ENCODE measurements around the gene AKR1B15.

DNA sequence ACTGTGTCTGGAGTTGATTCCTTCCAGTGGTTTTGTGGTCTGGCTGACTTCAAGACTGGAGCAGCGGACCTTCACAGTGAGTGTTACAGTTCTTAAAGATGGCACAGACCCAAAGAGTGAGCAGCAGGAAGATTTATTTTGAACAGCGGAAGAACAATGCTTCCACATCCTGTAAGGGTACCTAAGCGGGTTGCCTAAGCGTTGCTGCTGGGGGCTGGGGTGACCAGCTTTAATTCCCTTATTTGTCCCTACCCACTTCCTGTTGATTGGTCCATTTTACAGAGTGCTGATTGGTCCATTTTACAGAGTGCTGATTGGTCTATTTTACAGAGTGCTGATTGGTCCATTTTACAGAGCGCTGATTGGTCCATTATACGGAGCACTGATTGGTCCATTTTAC lies 13.2 kb downstream of the AKR1B15 start:
- TF ChIP-seq POLR2A (IDR thresholded peaks at IDR 0.05; ENCODE audit: low read depth, low read length) (no peak), POLR2AphosphoS5 (IDR thresholded peaks at IDR 0.05; ENCODE audit: low read depth, low read length) (no peak), TAF1 (IDR thresholded peaks at IDR 0.05; ENCODE audit: borderline replicate concordance, low read depth, low read length) (no peak)

Measured in GM12892 (cell line).